ENCODE results near the gene IFNLR1. TPM values are rescaled to one million over a fixed set of nuclear protein-coding genes. Genes with fewer than 3 reads are reported as not detected.

The IFNLR1 gene
- total RNA-seq, 1 donor from 2014 or later = 0.32 TPM

DNA sequence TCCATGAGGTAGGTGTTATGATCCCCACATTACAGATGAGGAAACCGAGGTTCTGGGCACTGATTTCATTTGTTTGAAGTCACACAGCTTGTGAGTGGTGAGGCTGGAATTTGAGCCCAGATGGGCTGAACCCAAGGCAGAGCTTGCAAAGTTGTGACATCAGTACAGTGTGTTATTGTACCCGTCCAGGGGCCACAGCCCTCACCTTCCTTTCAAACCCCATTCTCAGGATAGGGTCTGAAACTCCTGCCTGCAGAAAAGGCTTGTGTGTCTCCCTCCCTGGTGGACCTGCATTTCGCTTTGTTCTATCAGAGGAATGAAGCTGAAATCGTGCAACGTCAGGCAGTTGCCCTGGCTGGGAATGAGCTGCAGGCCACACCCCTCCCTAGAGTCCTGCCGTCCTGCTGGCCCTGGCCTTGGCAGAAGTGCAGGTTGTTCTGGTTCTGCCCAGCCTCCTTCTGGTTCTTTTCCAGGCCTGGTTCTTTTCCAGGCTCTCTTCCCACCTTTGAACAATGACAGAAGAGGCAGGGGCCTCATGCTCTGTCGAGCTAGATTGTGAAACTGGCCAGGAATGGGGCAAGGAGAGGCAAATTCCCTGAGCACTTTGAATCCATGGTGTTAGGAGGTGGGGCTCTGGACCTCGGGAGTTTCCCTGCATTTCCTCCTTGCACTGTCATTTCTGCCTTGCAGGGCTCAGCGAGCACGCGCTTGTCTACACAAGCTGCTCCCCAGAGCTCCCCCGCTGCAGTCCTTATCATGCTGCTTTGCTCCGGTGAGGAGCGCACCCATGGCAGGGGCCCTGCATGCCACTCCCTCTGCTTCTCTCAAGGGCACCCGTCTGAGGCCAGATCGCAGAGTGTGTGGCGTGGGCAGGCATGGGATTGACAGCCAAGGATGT lies 67.0 kb downstream of the IFNLR1 start:
- no peak overlapping the region for H3K4me3 ChIP-seq

DNA sequence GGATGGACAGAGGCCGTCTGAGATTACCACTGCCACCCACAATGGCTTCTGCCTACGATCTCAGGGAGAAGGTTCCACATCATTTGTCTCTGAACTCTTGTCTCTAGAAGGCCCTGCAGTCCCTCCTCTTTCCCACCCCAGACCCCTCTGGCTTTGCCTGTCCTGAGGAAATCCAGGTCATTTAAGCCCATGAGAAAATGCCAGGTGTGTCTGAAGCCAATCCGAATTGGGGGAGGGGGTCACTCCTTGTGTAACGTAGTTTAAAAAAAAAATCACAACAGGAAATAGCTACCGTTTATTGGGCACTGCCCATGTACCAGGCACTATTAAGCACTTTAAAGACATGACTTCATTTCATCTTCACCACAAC lies 67.6 kb downstream of the IFNLR1 start:
- no peak for DNase-seq (ENCODE audit: low spot score in 2 of 2)
- H3K27ac ChIP-seq = no peak overlapping the region
- no peaks in the 10 kb centered on the region for H3K9me3 ChIP-seq
- no peaks in the 10 kb centered on the region for H3K36me3 ChIP-seq
- peaks cover 0 to 4% of the 10 kb centered on the region in 2 donors for H3K4me1 ChIP-seq
- intact Hi-C loops (cut with DNase I) = loop anchor here (10.0 kb wide), 1 partner anchor 165 kb away; the partner anchor contains the start of gene PNRC2
- H3K27me3 ChIP-seq = no peaks in the 10 kb centered on the region
- TF ChIP-seq, protein P1, sequence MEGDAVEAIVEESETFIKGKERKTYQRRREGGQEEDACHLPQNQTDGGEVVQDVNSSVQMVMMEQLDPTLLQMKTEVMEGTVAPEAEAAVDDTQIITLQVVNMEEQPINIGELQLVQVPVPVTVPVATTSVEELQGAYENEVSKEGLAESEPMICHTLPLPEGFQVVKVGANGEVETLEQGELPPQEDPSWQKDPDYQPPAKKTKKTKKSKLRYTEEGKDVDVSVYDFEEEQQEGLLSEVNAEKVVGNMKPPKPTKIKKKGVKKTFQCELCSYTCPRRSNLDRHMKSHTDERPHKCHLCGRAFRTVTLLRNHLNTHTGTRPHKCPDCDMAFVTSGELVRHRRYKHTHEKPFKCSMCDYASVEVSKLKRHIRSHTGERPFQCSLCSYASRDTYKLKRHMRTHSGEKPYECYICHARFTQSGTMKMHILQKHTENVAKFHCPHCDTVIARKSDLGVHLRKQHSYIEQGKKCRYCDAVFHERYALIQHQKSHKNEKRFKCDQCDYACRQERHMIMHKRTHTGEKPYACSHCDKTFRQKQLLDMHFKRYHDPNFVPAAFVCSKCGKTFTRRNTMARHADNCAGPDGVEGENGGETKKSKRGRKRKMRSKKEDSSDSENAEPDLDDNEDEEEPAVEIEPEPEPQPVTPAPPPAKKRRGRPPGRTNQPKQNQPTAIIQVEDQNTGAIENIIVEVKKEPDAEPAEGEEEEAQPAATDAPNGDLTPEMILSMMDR (IDR thresholded peaks at IDR 0.05) = no peak
- H3K4me3 ChIP-seq = no peak overlapping the region

More for the DNA sequence above, 67.0 kb downstream of the IFNLR1 start:
- Histone ChIP-seq H3K36me3 (no peaks in the 10 kb centered on the region), H3K27me3 (no peaks in the 10 kb centered on the region), H3K27ac (no peak overlapping the region), H3K4me1 (peaks cover 0 to 4% of the 10 kb centered on the region in 2 donors), H3K9me3 (no peaks in the 10 kb centered on the region)
- TF ChIP-seq, protein P1 (IDR thresholded peaks at IDR 0.05) = no peak
- DNase-seq (ENCODE audit: low spot score in 2 of 2) = no peak
- intact Hi-C loops (cut with DNase I) = loop anchor here (10.0 kb wide), 1 partner anchor 165 kb away; the partner anchor contains the start of gene PNRC2

DNA sequence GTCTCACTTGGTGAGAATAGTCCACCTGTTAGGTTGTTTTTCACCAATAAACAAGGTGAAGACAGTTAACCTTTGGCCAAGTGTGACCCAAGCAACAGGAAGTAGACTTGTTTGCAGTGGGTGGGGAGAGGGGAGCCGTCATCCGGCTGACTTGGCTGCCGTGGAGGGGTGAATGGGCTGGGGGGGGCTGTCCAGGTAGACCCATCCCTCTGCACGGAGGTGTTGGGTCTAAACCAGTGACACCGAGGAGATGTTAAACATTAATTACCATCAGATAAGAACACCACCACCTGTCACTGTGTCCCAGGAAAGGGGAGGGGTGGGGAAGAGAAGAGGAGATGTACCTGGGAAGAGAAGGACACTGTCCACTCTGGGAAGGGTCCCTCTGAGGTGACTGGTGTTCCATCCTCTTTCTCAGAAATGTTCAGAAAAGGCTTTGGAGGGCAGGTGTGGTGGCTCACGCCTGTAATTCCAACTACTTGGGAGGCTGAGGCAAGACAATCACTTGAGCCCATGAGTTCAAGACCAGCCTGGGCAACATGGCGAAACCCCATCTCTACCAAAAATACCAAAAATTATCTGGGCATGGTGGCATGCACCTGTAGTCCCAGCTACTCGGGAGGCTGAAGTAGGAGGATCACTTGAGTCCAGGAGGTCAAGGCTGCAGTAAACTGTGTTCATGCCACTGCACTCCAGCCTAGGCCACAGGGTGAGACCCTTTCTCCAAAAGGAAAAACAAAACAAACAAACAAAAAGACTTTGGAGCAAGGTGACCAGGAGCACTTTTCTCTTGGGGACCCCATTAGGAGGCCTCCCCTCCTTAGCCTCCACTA lies 68.5 kb downstream of the IFNLR1 start:
- Histone ChIP-seq H3K36me3 (no peaks in the 10 kb centered on the region), H3K27me3 (no peaks in the 10 kb centered on the region), H3K4me3 (no peak overlapping the region), H3K27ac (no peak overlapping the region), H3K4me1 (peaks cover 0 to 4% of the 10 kb centered on the region in 2 donors), H3K9me3 (no peaks in the 10 kb centered on the region)
- DNase-seq (ENCODE audit: low spot score in 2 of 2) = no peak
- TF ChIP-seq, protein P1 (IDR thresholded peaks at IDR 0.05) = no peak
- intact Hi-C loops (cut with DNase I) = loop anchor here (10.0 kb wide), 1 partner anchor 164 kb away; the partner anchor contains the start of gene PNRC2

DNA sequence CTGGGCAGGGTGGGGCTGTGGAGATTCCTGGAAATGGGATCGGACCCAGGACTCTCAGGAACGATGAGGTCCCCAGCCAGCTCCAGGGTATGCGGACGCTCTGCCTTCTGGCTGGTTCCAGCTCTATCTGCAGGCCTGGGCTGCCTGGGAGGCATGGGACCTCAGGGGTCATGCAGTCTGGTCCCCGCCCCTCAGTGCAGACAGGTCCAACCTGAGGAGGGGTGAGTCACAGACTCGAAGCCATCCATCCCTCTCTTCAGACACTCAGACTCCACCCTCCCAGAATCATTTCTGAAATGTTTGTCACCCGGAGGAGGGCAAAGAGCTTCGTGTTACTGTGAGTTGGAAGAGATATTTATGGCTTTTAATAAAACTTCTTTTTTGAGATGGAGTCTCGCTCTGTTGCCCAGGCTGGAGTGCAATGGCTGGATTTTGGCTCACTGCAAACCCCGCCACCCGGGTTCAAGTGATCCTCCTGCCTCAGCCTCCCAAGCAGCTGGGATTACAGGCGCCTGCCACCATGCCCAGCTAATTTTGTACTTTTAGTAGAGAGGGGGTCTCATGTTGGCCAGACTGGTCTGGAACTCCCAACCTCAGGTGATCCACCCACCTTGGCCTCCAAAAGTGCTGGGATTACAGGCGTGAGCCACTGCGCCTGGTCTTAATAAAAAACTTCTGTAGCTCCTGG lies 69.2 kb downstream of the IFNLR1 start:
- Histone ChIP-seq H3K4me3 (no peak overlapping the region), H3K27ac (no peak overlapping the region), H3K4me1 (peaks cover 0 to 4% of the 10 kb centered on the region in 2 donors), H3K36me3 (no peaks in the 10 kb centered on the region), H3K9me3 (no peaks in the 10 kb centered on the region), H3K27me3 (no peaks in the 10 kb centered on the region)
- no peak for DNase-seq (ENCODE audit: low spot score in 2 of 2)
- intact Hi-C loops (cut with DNase I) = loop anchor here (10.0 kb wide), 1 partner anchor 163 kb away; the partner anchor contains the start of gene PNRC2
- TF ChIP-seq, protein P1 (IDR thresholded peaks at IDR 0.05) = no peak

DNA sequence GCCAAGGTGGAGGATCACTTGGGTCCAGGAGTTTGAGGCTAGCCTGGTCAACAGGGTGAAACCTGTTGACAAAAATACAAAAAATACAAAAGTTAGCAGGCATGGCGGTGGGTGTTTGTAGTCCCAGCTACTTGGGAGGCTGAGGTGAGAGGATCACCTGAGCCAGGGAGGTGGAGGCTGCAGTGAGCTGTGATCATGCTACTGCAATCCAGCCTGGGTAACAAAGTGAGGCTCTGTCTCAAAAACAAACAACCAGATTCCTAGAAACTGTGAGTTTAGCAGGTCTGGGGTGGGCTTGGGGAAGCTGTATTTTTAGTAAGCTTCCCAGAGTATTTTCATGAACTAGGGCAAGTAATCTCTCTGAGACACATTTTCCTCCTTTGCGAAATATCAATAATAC lies 70.0 kb downstream of the IFNLR1 start:
- intact Hi-C loops (cut with DNase I) = loop anchor here (10.0 kb wide), 1 partner anchor 162 kb away; the partner anchor contains the start of gene PNRC2
- no peak overlapping the region for H3K4me3 ChIP-seq
- DNase-seq (ENCODE audit: low spot score in 2 of 2) = no peak
- no peaks in the 10 kb centered on the region for H3K36me3 ChIP-seq
- H3K9me3 ChIP-seq = no peaks in the 10 kb centered on the region
- TF ChIP-seq, protein P1 (IDR thresholded peaks at IDR 0.05) = no peak
- no peaks in the 10 kb centered on the region for H3K27me3 ChIP-seq
- H3K4me1 ChIP-seq = peaks cover 0 to 7% of the 10 kb centered on the region in 2 donors
- H3K27ac ChIP-seq = no peak overlapping the region
